ENCODE results near the gene CDH4. TPM values are rescaled to one million over a fixed set of nuclear protein-coding genes. Genes with fewer than 3 reads are reported as not detected.

CDH4 gene
- polyA plus RNA-seq, 4 donors: 0.09 to 4.1 (median 0.25) TPM

DNA sequence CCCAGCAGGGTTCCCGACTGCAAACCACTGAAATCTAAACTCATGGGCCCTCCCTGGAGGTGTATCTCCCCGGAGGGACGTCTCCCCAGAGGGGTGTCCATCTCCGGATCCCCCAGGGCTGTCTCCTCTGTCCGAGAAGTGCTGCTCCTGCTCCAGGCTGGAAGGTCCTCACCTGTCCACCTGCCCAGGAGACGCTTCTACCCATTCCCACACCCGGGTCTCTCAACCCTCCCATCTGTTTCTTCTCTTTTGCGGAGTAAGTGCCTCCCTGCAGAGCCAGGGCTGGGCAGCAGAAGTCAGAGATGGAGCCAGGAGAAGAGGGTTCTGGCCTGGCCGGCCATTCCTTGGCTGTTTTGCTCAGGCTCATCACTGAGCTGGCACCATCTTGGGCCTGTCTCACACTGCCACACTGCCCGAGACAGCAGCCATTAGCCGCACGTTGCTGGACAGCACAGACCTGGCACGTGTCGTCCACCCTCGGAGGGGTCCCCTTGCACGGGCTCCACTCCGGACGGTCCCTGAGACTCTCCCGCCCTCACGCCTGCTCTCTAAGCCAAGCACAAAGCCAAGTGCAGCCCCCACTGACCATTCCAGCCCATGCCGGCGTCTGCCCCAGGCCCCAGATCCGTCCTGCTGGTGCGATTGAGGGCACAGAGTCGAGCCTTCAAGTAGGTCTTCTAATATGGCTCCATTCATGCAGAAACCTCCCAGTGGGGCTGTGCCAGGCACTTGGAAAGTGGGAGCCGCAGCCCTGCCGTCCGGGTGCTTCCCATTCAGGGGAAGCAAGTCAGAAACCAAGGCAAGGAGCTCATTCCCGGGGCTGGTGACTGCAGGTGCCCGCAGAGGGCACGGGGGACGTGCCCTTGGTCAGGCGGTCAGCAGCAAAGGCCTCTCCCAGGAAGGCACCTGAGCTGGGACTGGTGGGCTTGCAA is 445.9 kb downstream of the CDH4 start:
- Histone ChIP-seq H3K9me3 (ENCODE audit: control insufficient read depth in 2 of 2, insufficient read depth in 1 of 2, low read depth in 1 of 2, low read length in 1 of 2) (no peaks in the 10 kb centered on the region), H3K27me3 (ENCODE audit: control insufficient read depth in 3 of 3, insufficient read depth in 3 of 3, low read length in 3 of 3) (no peaks in the 10 kb centered on the region), H3K27ac (ENCODE audit: low read depth in 1 of 3, low read length in 2 of 3) (no peak overlapping the region), H3K4me3 (ENCODE audit: low read depth in 1 of 3, low read length in 3 of 3) (no peak overlapping the region), H3K4me1 (ENCODE audit: control insufficient read depth in 3 of 3, insufficient read depth in 2 of 3, low read depth in 1 of 3, low read length in 2 of 3) (no peaks in the 10 kb centered on the region), H3K36me3 (ENCODE audit: control insufficient read depth in 3 of 3, insufficient read depth in 2 of 3, low read depth in 1 of 3, low read length in 3 of 3) (no peaks in the 10 kb centered on the region)
- FAIRE-seq: no peak
- 84 to 91% (median 89%) methylated on average over 33 of the region's 33 CpGs for WGBS, 3 donors
- DNase-seq: no peak

DNA sequence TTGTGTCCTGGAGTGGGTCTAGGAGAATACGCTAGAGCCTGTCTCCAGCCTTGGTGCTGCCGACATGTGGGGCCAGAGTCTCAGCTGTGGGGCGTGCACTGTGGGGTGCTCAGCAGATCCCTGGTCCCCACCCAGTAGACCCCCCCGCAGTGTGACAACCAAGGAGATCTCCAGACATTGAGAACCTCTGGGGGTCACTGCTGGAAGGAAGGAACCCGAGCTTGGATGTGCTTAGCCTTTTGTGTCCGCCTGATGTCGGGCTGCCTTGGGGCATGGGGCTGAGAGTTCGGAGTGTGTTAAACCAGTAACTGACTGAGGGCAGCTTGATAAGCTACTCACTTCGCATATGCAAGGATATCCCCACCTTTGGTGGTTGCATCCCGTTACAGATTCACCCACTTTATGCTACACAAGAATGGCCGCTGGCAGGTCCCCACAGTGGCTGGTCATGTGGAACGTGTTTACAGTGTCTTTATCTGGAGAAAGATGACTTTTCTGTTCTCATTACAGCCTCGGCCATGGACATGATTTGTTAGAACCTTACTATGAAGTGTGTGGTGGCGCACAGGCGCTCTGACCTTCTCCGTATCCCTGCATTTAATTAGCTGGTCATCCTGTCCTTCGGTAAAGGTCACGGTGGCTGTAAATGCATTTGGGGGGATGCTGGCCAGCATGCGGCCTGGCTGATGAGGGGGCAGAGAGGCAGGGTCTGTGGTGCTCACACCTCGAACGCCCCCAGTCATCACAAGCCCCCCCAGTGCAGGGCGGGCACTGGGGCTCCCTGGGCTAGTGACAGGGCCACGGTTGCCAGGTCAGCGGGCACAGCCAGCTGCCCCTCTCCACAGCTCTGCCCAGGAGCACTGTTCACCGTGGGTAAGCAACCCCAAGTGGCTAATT is 446.8 kb downstream of the CDH4 start:
- no peaks in the 10 kb centered on the region for H3K36me3 ChIP-seq (ENCODE audit: control insufficient read depth in 3 of 3, insufficient read depth in 2 of 3, low read depth in 1 of 3, low read length in 3 of 3)
- no peak overlapping the region for H3K27ac ChIP-seq (ENCODE audit: low read depth in 1 of 3, low read length in 2 of 3)
- WGBS, 3 donors: 82 to 86% (median 85%) methylated on average over 25 of the region's 25 CpGs
- no peaks in the 10 kb centered on the region for H3K4me1 ChIP-seq (ENCODE audit: control insufficient read depth in 3 of 3, insufficient read depth in 2 of 3, low read depth in 1 of 3, low read length in 2 of 3)
- no peaks in the 10 kb centered on the region for H3K27me3 ChIP-seq (ENCODE audit: control insufficient read depth in 3 of 3, insufficient read depth in 3 of 3, low read length in 3 of 3)
- FAIRE-seq (no peak), DNase-seq (no peak)
- no peaks in the 10 kb centered on the region for H3K9me3 ChIP-seq (ENCODE audit: control insufficient read depth in 2 of 2, insufficient read depth in 1 of 2, low read depth in 1 of 2, low read length in 1 of 2)
- H3K4me3 ChIP-seq (ENCODE audit: low read depth in 1 of 3, low read length in 3 of 3): no peak overlapping the region

- Histone ChIP-seq H3K27ac (ENCODE audit: low read depth in 1 of 3, low read length in 2 of 3) (no peak overlapping the region), H3K9me3 (ENCODE audit: control insufficient read depth in 2 of 2, insufficient read depth in 1 of 2, low read depth in 1 of 2, low read length in 1 of 2) (no peaks in the 10 kb centered on the region), H3K36me3 (ENCODE audit: control insufficient read depth in 3 of 3, insufficient read depth in 2 of 3, low read depth in 1 of 3, low read length in 3 of 3) (no peaks in the 10 kb centered on the region), H3K4me1 (ENCODE audit: control insufficient read depth in 3 of 3, insufficient read depth in 2 of 3, low read depth in 1 of 3, low read length in 2 of 3) (no peaks in the 10 kb centered on the region), H3K27me3 (ENCODE audit: control insufficient read depth in 3 of 3, insufficient read depth in 3 of 3, low read length in 3 of 3) (no peaks in the 10 kb centered on the region), H3K4me3 (ENCODE audit: low read depth in 1 of 3, low read length in 3 of 3) (no peak overlapping the region)
- WGBS, 3 donors: 70 to 83% (median 79%) methylated on average over 31 of the region's 31 CpGs
- DNase-seq (no peak), FAIRE-seq (no peak)
Measured at GRCh38 chr20:61699495-61700374, 447.7 kb downstream of the CDH4 start.

GRCh38 chr20:61700595-61701140 is 448.6 kb downstream of the CDH4 start:
- no peaks in the 10 kb centered on the region for H3K36me3 ChIP-seq (ENCODE audit: control insufficient read depth in 3 of 3, insufficient read depth in 2 of 3, low read depth in 1 of 3, low read length in 3 of 3)
- H3K27ac ChIP-seq (ENCODE audit: low read depth in 1 of 3, low read length in 2 of 3): no peak overlapping the region
- 91 to 94% (median 92%) methylated on average over 24 of the region's 24 CpGs for WGBS, 3 donors
- H3K4me1 ChIP-seq (ENCODE audit: control insufficient read depth in 3 of 3, insufficient read depth in 2 of 3, low read depth in 1 of 3, low read length in 2 of 3): no peaks in the 10 kb centered on the region
- DNase-seq: no peak
- H3K4me3 ChIP-seq (ENCODE audit: low read depth in 1 of 3, low read length in 3 of 3): no peak overlapping the region
- no peaks in the 10 kb centered on the region for H3K27me3 ChIP-seq (ENCODE audit: control insufficient read depth in 3 of 3, insufficient read depth in 3 of 3, low read length in 3 of 3)
- H3K9me3 ChIP-seq (ENCODE audit: control insufficient read depth in 2 of 2, insufficient read depth in 1 of 2, low read depth in 1 of 2, low read length in 1 of 2): no peaks in the 10 kb centered on the region
- no peak for FAIRE-seq

DNA sequence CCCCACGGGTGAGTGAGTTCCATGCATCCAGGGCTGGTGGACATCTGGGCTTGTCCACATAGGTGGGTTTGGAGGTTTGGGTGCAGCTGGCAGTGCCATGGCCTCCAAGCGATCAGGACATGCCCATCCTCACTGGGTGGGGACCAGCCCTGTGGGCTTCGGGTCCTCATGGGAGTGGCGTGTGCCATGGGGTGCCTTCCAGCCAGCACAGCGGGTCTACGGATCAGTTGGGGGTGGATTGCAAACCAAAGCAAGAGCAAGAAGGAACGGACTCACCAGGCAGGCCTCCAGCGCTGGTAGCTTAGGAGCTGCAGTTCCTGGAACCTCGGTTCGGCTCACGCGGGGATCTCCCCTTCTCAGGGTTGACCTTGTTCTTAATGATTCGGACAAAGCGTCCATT is 449.3 kb downstream of the CDH4 start:
- Histone ChIP-seq H3K4me3 (ENCODE audit: low read depth in 1 of 3, low read length in 3 of 3) (no peak overlapping the region), H3K27ac (ENCODE audit: low read depth in 1 of 3, low read length in 2 of 3) (no peak overlapping the region), H3K27me3 (ENCODE audit: control insufficient read depth in 3 of 3, insufficient read depth in 3 of 3, low read length in 3 of 3) (no peaks in the 10 kb centered on the region), H3K36me3 (ENCODE audit: control insufficient read depth in 3 of 3, insufficient read depth in 2 of 3, low read depth in 1 of 3, low read length in 3 of 3) (no peaks in the 10 kb centered on the region), H3K9me3 (ENCODE audit: control insufficient read depth in 2 of 2, insufficient read depth in 1 of 2, low read depth in 1 of 2, low read length in 1 of 2) (no peaks in the 10 kb centered on the region), H3K4me1 (ENCODE audit: control insufficient read depth in 3 of 3, insufficient read depth in 2 of 3, low read depth in 1 of 3, low read length in 2 of 3) (no peaks in the 10 kb centered on the region)
- 85 to 92% (median 91%) methylated on average over 14 of the region's 14 CpGs for WGBS, 3 donors
- DNase-seq (no peak), FAIRE-seq (no peak)

- FAIRE-seq (no peak), DNase-seq (no peak)
- Histone ChIP-seq H3K4me3 (ENCODE audit: low read depth in 1 of 3, low read length in 3 of 3) (no peak overlapping the region), H3K4me1 (ENCODE audit: control insufficient read depth in 3 of 3, insufficient read depth in 2 of 3, low read depth in 1 of 3, low read length in 2 of 3) (no peaks in the 10 kb centered on the region), H3K27ac (ENCODE audit: low read depth in 1 of 3, low read length in 2 of 3) (no peak overlapping the region), H3K27me3 (ENCODE audit: control insufficient read depth in 3 of 3, insufficient read depth in 3 of 3, low read length in 3 of 3) (no peaks in the 10 kb centered on the region), H3K9me3 (ENCODE audit: control insufficient read depth in 2 of 2, insufficient read depth in 1 of 2, low read depth in 1 of 2, low read length in 1 of 2) (no peaks in the 10 kb centered on the region), H3K36me3 (ENCODE audit: control insufficient read depth in 3 of 3, insufficient read depth in 2 of 3, low read depth in 1 of 3, low read length in 3 of 3) (no peaks in the 10 kb centered on the region)
- 75 to 84% (median 77%) methylated on average over 12 of the region's 12 CpGs for WGBS, 3 donors
Measured at GRCh38 chr20:61701802-61702201, 449.7 kb downstream of the CDH4 start.

- 74 to 85% (median 79%) methylated on average over 16 of the region's 16 CpGs for WGBS, 3 donors
- no peaks in the 10 kb centered on the region for H3K36me3 ChIP-seq (ENCODE audit: control insufficient read depth in 3 of 3, insufficient read depth in 2 of 3, low read depth in 1 of 3, low read length in 3 of 3)
- H3K27me3 ChIP-seq (ENCODE audit: control insufficient read depth in 3 of 3, insufficient read depth in 3 of 3, low read length in 3 of 3): no peaks in the 10 kb centered on the region
- FAIRE-seq (no peak), DNase-seq (no peak)
- H3K4me1 ChIP-seq (ENCODE audit: control insufficient read depth in 3 of 3, insufficient read depth in 2 of 3, low read depth in 1 of 3, low read length in 2 of 3): no peaks in the 10 kb centered on the region
- no peak overlapping the region for H3K4me3 ChIP-seq (ENCODE audit: low read depth in 1 of 3, low read length in 3 of 3)
- H3K9me3 ChIP-seq (ENCODE audit: control insufficient read depth in 2 of 2, insufficient read depth in 1 of 2, low read depth in 1 of 2, low read length in 1 of 2): no peaks in the 10 kb centered on the region
- no peak overlapping the region for H3K27ac ChIP-seq (ENCODE audit: low read depth in 1 of 3, low read length in 2 of 3)
Measured at GRCh38 chr20:61702246-61702645, 450.2 kb downstream of the CDH4 start.
